ENCODE measurements around the gene PRR27. TPM values are rescaled to one million over a fixed set of nuclear protein-coding genes. Genes with fewer than 3 reads are reported as not detected.

PRR27 gene
- total and polyA plus RNA-seq, 9 of the 15 experiments (the other 6 are each of a cell fraction or from before 2014, with no cell fraction given), result not detected

- FAIRE-seq, result no peak
- WGBS (ENCODE audit: insufficient coverage, low coverage, missing lambda C conversion rate), result 0% methylated on average over 2 of the region's 2 CpGs
- TF ChIP-seq CREM (IDR thresholded peaks at IDR 0.05; ENCODE audit: low read depth) (no peak), YY1 (IDR thresholded peaks at IDR 0.05; ENCODE audit: borderline replicate concordance in 1 of 3, control insufficient read depth in 1 of 3, extremely low read depth in 1 of 3, insufficient read depth in 3 of 3, insufficient read length in 1 of 3, insufficient replicate concordance in 2 of 3, low read depth in 1 of 3, low read length in 2 of 3) (no peak)
- H3K4me2 ChIP-seq (ENCODE audit: insufficient read depth, low read length), result no peak overlapping the region
- intact Hi-C loops (cut with micrococcal nuclease), result no loop called here
- H3K9ac ChIP-seq (ENCODE audit: insufficient read depth in 1 of 2, low read depth in 2 of 2, low read length in 2 of 2), result no peak overlapping the region
- no TSS peak for BruUV-seq (replicated peaks)
- no peak for ATAC-seq
- POLR2A ChIA-PET, result no interaction called here
- no peak overlapping the region for H2AFZ ChIP-seq (ENCODE audit: low read depth, low read length)
- H3K9me1 ChIP-seq (ENCODE audit: control insufficient read depth, insufficient read depth, low read length), result no peaks in the 10 kb centered on the region
- H3K9me3 ChIP-seq (replicated peaks; ENCODE audit: control insufficient read depth, insufficient read depth, low read depth, low read length), result no peaks in the 10 kb centered on the region
- no peak for DNase-seq (ENCODE audit: extremely low read depth in 1 of 4, low spot score in 3 of 4)
- no peaks in the 10 kb centered on the region for H3K79me2 ChIP-seq (ENCODE audit: control insufficient read depth, insufficient read depth, low read length)
- CTCF ChIA-PET (ENCODE audit: low intra/inter-chr PET ratio), result no interaction called here
- H3K4me1 ChIP-seq (replicated peaks in 1 of 2; ENCODE audit: control insufficient read depth in 2 of 2, insufficient read depth in 2 of 2, low read length in 2 of 2), result no peaks in the 10 kb centered on the region
- H3K36me3 ChIP-seq (ENCODE audit: control insufficient read depth, insufficient read depth, low read length), result no peaks in the 10 kb centered on the region
- no peak overlapping the region for H3K27ac ChIP-seq (ENCODE audit: extremely low read depth, low read depth, low read length)
- no peak overlapping the region for H3K4me3 ChIP-seq
- H3K27me3 ChIP-seq (ENCODE audit: control insufficient read depth in 2 of 2, insufficient read depth in 2 of 2, low read length in 2 of 2), result no peaks in the 10 kb centered on the region
- H4K20me1 ChIP-seq (replicated peaks; ENCODE audit: control insufficient read depth, insufficient read depth, low read length), result no peaks in the 10 kb centered on the region
- in situ Hi-C loops (cut with MboI), result no loop called here
These were observed 28.6 kb downstream of the PRR27 start for GRCh38 chr4:70182517-70183167.

DNA sequence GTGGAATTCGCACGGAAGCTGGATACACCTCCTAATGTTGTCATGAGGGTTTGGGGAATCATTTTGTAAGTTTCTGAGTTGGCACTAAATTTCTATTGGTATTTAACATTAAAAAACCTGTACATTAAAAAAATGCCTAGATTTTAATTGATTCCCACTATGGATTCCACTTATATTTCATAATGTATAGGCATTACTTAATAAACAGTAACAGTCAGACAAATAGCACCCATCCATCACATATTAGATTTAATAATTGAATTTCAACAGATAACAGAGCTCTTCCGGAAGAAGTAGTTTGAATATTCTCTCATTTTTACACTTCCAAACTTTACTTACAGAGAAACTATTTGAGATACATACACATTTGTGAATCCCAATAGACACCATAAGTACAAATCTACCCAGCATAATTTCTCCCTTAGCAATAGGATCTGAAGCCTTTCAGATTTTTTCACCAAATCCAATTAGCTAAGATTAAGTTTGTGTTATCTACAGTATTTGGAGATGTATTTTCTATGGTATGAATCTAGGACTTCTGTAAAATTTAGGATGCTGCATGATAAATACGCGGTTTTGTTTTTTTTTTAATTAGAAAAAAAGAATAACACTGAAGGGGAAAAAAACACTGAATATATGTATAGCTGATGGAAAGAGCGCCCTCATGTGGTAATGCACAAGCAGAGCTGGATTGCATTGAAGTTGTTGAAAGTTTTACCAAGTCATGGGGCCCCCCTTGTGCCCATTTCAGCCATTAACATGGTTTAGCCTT, 29.3 kb downstream of the PRR27 start:
- Histone ChIP-seq H3K27ac (ENCODE audit: extremely low read depth, low read depth, low read length) (no peak overlapping the region), H3K4me2 (ENCODE audit: insufficient read depth, low read length) (no peak overlapping the region), H3K36me3 (ENCODE audit: control insufficient read depth, insufficient read depth, low read length) (no peaks in the 10 kb centered on the region), H3K4me1 (replicated peaks in 1 of 2; ENCODE audit: control insufficient read depth in 2 of 2, insufficient read depth in 2 of 2, low read length in 2 of 2) (no peaks in the 10 kb centered on the region), H3K9ac (ENCODE audit: insufficient read depth in 1 of 2, low read depth in 2 of 2, low read length in 2 of 2) (no peak overlapping the region), H3K4me3 (no peak overlapping the region), H4K20me1 (replicated peaks; ENCODE audit: control insufficient read depth, insufficient read depth, low read length) (no peaks in the 10 kb centered on the region), H3K9me1 (ENCODE audit: control insufficient read depth, insufficient read depth, low read length) (no peaks in the 10 kb centered on the region), H3K79me2 (ENCODE audit: control insufficient read depth, insufficient read depth, low read length) (no peaks in the 10 kb centered on the region), H2AFZ (ENCODE audit: low read depth, low read length) (no peak overlapping the region), H3K9me3 (replicated peaks; ENCODE audit: control insufficient read depth, insufficient read depth, low read depth, low read length) (no peaks in the 10 kb centered on the region), H3K27me3 (ENCODE audit: control insufficient read depth in 2 of 2, insufficient read depth in 2 of 2, low read length in 2 of 2) (no peaks in the 10 kb centered on the region)
- ChIA-PET CTCF (ENCODE audit: low intra/inter-chr PET ratio) (no interaction called here), POLR2A (no interaction called here)
- peak; percentile 36; the same call in 1 of the 3 replicates for ATAC-seq
- WGBS (ENCODE audit: insufficient coverage, low coverage, missing lambda C conversion rate), result 3% methylated on average over 6 of the region's 6 CpGs
- no TSS peak for BruUV-seq (replicated peaks)
- FAIRE-seq, result no peak
- in situ Hi-C loops (cut with MboI), result no loop called here
- DNase-seq (ENCODE audit: extremely low read depth in 1 of 4, low spot score in 3 of 4), result peak; percentile 8 to 33 (median 17)
- intact Hi-C loops (cut with micrococcal nuclease), result no loop called here
- TF ChIP-seq POLR3A (IDR thresholded peaks at IDR 0.05; ENCODE audit: borderline replicate concordance, extremely low read depth, insufficient read depth, insufficient read length) (no peak), RAD21 (CRISPR knock-in tag; conservative IDR thresholded peaks at IDR 0.05 in 1 of 2, IDR thresholded peaks at IDR 0.05 in 1 of 2) (peak in 1 of 2 experiments; percentile 43; a peak in 3 of 4 replicates), RBM14 (IDR thresholded peaks at IDR 0.05; ENCODE audit: borderline replicate concordance, insufficient read depth, low read depth, low read length) (no peak), HBP1 (CRISPR knock-in tag; IDR thresholded peaks at IDR 0.05) (no peak), RBM34 (IDR thresholded peaks at IDR 0.05; ENCODE audit: borderline replicate concordance, insufficient read depth, low read length) (no peak), ZNF764 (CRISPR knock-in tag; IDR thresholded peaks at IDR 0.05; ENCODE audit: low read depth) (no peak), ZNF507 (tag; conservative IDR thresholded peaks at IDR 0.05) (no peak)
- TF ChIP-seq, protein P1, sequence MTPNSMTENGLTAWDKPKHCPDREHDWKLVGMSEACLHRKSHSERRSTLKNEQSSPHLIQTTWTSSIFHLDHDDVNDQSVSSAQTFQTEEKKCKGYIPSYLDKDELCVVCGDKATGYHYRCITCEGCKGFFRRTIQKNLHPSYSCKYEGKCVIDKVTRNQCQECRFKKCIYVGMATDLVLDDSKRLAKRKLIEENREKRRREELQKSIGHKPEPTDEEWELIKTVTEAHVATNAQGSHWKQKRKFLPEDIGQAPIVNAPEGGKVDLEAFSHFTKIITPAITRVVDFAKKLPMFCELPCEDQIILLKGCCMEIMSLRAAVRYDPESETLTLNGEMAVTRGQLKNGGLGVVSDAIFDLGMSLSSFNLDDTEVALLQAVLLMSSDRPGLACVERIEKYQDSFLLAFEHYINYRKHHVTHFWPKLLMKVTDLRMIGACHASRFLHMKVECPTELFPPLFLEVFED (CRISPR knock-in tag; conservative IDR thresholded peaks at IDR 0.05), result no peak
